Measurements from ENCODE around the gene C1QTNF12.
"Not testable (repeated sequence)": the region's sequence is repeated elsewhere in the genome, so short reads cannot be mapped to it uniquely, and the experiment has no call there.

C1QTNF12 gene

DNA sequence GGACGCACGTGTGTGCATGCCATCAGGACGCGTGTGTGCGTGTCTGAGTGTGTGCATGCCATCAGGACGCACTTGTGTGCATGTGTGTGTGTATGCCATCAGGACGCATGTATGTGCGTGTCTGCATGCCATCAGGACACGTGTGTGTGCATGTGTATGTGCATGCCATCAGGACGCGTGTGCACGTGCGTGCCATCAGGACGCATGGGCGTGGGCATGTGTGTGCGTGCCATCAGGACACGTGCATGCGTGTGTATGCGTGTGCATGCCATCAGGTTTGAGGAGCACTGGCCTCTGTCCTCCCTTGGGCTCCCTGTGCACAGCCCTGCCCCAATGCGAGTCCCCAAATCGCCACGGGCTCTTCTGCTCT, 12.6 kb upstream of the C1QTNF12 start:
- no peak for DNase-seq

DNA sequence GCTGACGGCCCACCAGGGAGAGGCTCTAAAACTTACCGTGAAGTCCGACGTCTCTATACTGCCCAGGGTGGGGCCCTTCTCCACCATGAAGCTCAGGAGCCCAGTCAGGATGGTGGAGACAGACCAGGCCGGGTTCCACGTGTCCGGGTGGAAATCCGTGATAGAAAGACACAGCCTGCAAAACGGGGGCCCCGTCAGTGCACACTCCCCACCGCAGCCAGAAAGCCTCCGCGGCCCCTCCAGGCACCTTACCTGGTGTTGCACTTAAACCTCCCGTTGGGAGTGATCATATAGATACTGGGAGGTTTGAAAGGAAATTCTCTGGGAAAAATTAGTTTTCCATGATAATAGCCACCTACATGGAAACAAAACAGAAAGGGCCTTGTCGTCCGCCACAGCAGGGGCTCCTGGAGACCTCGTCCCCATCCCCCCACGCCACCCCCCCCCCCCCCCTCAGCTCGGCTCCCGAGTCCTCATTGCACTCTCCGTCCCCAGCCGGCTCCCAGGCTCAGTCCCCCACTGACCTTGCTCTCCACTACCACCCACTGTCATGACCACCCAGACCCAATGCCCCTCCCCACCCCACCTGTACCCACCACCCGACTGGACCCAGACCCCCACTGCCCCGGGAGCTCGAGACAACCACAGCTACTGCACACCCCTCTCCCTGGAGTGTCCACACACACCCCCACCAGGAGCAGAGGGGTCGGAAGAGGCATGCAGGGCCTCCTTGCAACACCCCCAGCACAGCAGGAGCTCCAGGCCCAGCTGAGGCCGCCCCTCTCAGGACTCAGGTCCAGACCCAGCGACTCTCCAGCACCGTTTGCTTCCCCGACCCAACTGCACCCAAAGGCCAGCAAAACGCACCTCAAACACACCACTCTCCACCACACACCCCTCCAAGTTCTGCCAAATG, 10.7 kb upstream of the C1QTNF12 start:
- no peak for DNase-seq

DNA sequence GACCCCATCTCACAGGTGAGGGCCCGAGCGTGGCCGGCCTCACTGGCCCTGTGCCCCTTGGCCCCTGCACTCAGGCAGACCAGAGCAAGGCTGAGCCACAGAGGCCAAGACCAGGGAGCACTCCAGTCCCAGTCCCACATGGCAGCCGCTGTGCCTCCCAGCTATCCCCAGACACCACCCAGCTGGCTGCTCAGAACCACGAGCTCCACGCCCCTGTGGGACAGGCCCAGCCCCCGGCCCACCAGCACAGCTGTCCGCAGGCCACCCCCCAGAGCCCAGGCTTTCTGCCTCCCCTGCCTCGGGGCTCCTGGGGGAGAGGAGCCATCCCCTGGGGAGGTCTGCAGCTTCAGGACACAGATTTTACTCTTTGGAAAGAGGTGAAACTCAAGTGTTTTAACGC, 9.1 kb upstream of the C1QTNF12 start:
- DNase-seq = no peak

DNA sequence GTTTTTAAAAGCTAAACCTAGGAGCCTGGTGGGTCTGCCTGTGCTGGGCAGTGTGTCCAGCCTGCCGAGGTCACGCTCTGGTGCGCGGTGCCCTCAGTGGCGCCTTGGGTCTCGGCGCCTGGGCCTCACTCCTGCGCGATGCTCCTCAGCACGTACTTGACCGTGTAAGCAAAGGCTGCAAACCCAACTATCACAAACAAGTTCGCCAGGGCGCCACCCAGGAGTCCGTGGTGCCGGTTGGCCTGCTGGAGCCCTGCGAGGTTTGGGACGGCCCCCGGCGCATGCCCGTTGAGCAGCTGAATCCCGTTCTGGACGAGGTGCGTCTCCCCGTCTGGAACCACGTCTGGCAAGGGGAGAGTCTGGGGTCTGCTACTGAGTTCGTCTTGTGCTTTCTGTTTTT, 8.6 kb upstream of the C1QTNF12 start:
- no peak for DNase-seq

DNA sequence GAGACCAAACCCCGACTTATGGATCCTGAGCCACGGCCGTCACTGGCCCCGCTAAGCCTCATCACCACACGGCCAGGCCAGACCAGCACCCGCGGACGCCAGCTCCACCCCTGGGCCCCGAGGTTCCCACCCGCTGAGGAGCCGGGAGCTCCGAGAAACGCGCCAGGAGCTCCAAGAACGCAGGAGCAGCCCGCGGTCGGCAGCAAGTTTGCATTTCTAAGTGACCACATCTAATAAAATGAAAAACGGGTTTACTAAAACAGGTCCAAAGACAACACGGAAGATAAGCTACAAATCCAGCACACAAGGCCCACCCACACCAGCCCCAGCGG, 8.1 kb upstream of the C1QTNF12 start:
- DNase-seq = no peak

- no peak for DNase-seq
These were observed 7.6 kb upstream of the C1QTNF12 start for GRCh38 chr1:1253972-1254666.

GRCh38 chr1:1253314-1253713, 6.8 kb upstream of the C1QTNF12 start:
- no peak for DNase-seq

DNA sequence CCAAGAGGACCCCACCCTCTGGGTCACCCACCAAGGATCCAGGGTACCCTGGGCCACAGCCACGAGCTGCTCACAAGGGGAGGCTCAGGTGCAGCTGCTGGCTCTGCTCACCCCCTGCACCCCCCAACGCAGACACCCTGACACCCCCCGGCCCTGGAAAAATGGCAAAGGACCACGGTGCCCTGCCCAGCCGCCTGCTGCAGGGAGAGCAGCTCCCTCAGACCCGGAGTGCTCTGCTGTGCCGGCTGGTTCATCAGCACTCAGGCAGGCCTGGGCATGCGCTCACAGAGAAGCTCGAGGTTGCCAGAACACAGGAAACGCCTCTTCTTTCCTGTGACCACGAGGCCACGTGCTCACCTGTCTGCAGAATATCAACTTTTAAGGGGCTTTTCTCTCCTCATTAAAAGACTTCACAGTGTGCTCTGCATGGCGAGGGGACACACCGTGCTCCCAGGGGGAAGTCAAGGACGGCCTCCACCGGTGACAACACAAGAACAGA, 4.3 kb upstream of the C1QTNF12 start:
- DNase-seq = no peak

- not testable (repeated sequence) for DNase-seq
These were observed 1.7 kb upstream of the C1QTNF12 start for GRCh38 chr1:1248009-1248913.

DNA sequence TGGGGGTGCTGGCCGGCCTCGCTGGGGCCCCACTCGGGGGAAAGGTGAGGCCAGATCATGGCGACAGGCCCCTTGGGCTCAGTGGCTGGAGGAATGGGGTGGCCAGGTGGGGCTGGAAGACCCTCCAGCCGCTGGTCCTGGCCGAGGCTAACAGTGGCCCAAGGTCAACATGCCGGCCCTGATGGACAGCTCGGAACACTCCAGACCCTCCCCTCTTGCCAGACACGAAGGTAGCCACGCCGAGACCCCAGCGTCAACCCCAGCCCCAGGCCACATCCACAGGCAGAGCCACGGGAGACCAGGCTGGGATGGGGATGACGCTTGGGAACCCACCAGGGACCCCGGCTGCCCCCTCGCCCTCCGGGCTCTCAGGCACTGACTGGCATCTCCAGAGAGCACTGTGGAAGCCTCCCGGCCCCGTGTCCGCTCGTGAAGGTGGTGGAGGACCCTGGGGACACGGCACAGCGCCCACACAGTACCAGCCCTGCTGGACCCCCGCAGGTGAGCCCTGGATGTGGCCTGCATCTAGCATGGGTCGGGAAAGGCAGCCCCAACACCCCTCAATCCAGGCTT, 905 bp upstream of the C1QTNF12 start:
- no peak for DNase-seq

- no peak for DNase-seq
These were observed 525 bp downstream of the C1QTNF12 start for GRCh38 chr1:1245817-1246576.

DNA sequence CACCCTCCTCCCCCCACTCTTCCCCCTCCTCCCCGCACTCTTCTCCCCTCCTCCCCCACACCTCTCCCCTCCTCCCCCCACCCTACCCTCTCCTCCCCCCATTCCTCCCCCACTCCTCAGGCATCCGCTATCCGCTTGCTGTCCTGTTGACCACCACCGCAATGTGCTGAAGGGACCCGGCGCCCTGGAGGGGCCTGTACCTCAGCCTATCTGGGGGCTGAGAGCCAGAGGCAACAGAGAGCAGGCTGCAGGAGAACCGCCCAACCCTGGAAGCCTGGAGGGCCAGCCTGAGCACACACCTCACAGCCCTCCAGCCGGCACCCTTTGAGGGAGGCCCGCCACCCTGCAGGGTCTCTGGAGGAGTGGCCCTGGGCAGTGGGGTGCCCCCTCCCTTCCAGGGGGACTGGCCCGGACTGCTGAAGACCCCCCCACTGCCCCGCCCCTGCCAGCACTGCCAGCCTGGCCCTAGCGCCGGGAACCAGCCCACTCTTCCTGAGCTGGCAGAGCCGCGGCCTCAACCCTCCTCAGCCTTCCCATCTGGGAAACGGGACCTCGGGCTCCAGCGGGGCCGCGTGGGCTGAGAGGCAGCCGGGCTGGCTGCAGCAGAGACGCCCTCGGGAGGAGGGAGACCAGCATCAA, 1.2 kb downstream of the C1QTNF12 start:
- no peak for DNase-seq

- DNase-seq = no peak
These were observed 2.2 kb downstream of the C1QTNF12 start for GRCh38 chr1:1244192-1244811.

DNA sequence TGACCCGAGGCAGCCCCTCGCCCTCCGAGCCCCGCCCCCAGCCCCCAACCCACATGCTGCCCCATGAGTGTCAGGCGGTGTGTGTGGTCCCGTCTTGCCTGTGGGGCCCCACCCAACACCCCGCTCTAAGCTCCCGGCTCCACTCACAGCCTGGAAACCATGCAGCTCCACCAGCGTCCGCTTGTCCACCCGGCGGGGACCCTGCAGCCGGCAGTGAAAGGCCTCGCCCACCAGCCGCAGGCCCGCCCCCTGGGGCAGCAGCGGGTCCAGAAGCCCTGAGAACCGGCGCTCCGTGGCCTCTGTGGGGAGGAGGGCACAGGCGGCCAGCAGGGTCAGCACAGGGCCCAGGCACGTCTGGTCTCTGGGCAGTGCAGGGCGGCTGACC, 2.7 kb downstream of the C1QTNF12 start:
- DNase-seq = no peak

- no peak for DNase-seq
These were observed 3.3 kb downstream of the C1QTNF12 start for GRCh38 chr1:1243266-1243660.

- no peak for DNase-seq
These were observed 3.9 kb downstream of the C1QTNF12 start for GRCh38 chr1:1242461-1243265.

DNA sequence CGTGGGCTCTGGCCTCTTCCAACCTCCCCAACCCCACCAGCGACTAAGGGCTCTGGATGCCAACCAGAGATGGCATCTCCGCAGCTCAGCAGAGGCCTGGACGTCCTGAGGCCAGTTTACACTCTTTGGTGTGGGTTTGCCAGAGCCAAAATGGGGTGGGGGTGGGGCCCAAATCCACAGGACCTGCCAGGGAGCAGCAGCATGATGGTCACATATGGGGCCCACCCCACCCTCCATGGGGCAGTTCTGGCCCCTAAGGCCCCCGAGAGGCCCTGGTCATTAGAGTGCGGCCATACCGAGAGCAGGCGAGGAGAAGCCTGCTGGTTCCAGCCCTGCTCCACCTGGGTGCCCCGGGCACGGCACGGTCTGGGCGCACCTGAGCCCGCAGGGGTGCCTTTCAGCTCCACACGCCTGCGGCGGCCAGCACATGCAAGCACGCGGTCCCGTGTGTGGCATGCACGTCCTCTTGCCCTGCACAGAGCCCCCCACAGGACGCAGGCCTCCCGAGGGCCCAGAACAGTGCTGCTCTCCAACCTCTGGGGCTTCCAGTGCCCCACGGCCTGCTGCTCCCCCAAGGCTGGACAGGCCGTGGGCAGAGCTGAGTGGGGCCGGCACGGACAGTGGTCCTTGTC, 4.8 kb downstream of the C1QTNF12 start:
- no peak for DNase-seq

- DNase-seq = no peak
These were observed 5.5 kb downstream of the C1QTNF12 start for GRCh38 chr1:1240822-1241587.

DNA sequence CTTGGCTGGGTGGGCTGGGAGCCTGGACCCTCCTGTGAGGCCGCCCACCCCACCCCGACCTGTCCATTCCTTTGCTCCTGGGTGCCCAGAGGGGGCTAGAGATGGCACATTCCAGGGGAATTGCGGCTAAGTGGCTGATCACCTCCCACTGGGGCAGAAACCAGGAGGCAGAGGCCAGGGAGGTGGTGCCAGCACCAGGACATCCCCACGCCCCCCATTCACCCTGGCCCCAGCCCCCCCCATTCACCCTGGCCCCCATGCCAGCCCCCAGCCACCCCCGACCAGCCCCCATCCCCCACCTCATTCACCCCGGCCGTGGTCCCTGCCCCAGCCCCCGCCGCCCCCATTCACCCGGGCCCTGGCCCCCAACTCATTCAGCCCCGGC, 6.2 kb downstream of the C1QTNF12 start:
- DNase-seq = no peak
